NT2/D1 (cell line): ENCODE measurements around the gene PRKCH.

ENCODE experiments used
- SUZ12 ChIP-seq: IDR thresholded peaks from 2 replicates; pipeline ENCODE4 v1.6.1; 2011; ENCODE audit not compliant: insufficient read length, insufficient read depth; ENCODE audit errors: extremely low read depth
- YY1 ChIP-seq: IDR thresholded peaks from 2 replicates; pipeline ENCODE4 v1.6.1; 2011; ENCODE audit not compliant: insufficient read length, insufficient read depth

GRCh38 chr14:61401461-61401860 is 80.1 kb downstream of the PRKCH start:
- TF ChIP-seq SUZ12 (no peak), YY1 (no peak)
